Fibroblast of skin of back (primary cell): ENCODE data around the gene MTA3.

Experiments
- DNase-seq: peaks from one replicate; pipeline ENCODE4 v3.0.0-alpha.2; 2013

The MTA3 gene

GRCh38 chr2:42741140-42741539 is 172.7 kb downstream of the MTA3 start:
- DNase-seq, result no peak

GRCh38 chr2:42742740-42743658 is 174.6 kb downstream of the MTA3 start:
- DNase-seq, result no peak

- no peak for DNase-seq
These were observed 175.2 kb downstream of the MTA3 start for GRCh38 chr2:42743659-42743990.

DNA sequence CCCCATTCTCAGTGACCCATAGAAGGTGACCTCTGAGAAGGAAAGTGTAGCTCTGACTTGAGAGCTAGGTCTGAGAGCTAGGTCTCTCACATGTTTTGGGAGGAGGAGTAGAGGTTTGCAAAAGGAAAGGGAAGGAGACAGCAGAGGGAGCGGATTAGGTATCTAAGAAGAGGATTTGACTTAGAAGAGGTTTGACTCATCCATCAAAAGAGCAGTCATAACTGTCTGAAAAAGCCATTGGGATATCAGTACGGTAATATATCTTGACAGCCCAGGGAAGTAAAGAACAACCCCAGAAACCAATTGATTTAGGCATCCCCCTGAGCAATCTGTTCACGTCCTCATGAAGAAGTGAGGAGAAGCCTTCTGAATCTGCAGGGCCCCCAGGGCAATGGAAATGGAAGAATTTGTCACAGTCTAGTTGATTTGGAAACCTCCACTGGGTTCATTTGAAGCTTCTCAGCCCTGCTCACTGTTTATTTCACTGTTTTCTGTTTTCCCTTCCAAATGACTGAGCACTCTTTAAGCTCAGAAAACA is 176.2 kb downstream of the MTA3 start:
- no peak for DNase-seq

GRCh38 chr2:42747422-42747821 is 179.0 kb downstream of the MTA3 start:
- no peak for DNase-seq

DNA sequence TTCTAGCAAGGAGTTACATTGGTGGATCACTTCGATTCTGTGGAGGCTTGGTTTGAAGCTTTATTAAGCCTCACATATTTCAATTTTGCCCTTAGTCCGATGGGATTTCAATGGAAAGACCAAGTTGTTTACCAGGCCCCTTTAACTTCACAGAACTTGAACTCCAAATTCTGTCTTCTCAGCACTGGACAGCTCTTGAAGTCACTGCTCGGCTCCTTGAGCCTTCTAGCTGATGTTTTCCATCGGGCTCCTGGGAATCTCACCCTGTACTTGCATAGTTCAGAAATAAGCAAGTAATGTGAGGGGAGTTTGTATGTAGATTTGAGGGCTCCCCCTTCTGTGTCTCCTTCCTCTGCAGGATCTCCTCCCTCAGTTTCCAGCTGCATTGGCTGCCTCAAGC is 180.4 kb downstream of the MTA3 start:
- DNase-seq, result no peak

- DNase-seq, result no peak
These were observed 183.9 kb downstream of the MTA3 start for GRCh38 chr2:42752314-42752713.

- no peak for DNase-seq
These were observed 184.7 kb downstream of the MTA3 start for GRCh38 chr2:42752816-42753813.

- no peak for DNase-seq
These were observed 185.8 kb downstream of the MTA3 start for GRCh38 chr2:42754021-42754775.

- no peak for DNase-seq
These were observed 186.3 kb downstream of the MTA3 start for GRCh38 chr2:42754776-42755140.

DNA sequence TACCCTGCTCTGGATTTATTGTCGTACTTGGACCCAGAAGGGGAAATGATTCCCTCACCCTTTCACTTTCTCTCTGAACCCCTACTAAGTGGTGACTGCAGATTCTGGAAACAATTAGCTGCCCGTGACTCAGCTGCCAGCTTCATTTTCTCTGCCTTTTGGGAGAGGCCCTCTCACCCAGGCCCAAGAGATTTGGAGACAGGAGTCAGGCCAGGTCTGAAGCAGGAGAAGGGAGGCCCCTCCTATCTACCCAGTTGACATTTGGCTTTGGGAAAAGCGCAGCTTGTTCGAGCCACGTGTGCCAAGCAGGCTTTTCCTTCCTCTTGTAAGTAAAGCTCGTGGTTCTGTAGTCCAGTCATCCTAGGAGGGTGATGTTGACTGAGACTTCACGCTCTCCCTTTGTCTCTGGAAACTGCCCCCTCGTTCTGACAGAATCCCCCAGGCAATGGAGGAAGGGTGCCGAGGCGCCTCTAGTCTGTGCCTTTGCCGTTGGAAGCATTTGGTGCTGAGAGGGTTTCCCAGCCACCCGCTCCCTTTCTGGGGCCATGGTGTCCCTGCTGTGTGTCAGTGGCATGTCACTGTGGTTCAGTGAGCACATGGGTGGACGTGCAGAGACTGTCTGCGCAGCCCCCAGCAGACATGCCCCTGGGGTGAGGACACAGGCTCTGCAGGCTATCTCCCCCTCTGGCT is 186.9 kb downstream of the MTA3 start:
- DNase-seq, result peak; percentile 55

GRCh38 chr2:42756150-42756775 is 187.8 kb downstream of the MTA3 start:
- DNase-seq, result no peak

GRCh38 chr2:42756966-42757513 is 188.6 kb downstream of the MTA3 start:
- DNase-seq, result no peak

- DNase-seq, result no peak
These were observed 189.7 kb downstream of the MTA3 start for GRCh38 chr2:42757981-42758740.

- DNase-seq, result no peak
These were observed 190.3 kb downstream of the MTA3 start for GRCh38 chr2:42758751-42759150.

DNA sequence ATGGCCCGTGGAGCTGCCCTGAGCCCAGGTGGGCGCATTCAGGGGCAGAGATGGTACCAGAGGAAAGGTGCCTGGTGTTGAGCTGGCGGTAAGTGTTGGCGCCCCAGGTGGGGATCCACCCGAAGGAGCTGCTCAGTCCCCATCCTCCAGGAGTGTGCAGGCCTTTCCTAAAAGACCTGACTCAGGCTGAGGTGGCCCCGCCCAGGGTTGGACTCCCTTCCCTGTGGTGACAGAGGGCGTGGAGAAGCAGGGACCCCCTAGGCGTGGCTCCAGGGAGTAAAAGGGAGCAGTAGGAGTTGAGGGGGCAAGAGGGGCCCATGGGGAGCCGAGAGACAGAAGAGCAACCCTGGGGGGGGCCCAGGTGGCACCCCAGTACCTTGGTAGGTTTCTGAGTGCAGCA is 193.1 kb downstream of the MTA3 start:
- no peak for DNase-seq

- no peak for DNase-seq
These were observed 193.7 kb downstream of the MTA3 start for GRCh38 chr2:42762155-42762554.

DNA sequence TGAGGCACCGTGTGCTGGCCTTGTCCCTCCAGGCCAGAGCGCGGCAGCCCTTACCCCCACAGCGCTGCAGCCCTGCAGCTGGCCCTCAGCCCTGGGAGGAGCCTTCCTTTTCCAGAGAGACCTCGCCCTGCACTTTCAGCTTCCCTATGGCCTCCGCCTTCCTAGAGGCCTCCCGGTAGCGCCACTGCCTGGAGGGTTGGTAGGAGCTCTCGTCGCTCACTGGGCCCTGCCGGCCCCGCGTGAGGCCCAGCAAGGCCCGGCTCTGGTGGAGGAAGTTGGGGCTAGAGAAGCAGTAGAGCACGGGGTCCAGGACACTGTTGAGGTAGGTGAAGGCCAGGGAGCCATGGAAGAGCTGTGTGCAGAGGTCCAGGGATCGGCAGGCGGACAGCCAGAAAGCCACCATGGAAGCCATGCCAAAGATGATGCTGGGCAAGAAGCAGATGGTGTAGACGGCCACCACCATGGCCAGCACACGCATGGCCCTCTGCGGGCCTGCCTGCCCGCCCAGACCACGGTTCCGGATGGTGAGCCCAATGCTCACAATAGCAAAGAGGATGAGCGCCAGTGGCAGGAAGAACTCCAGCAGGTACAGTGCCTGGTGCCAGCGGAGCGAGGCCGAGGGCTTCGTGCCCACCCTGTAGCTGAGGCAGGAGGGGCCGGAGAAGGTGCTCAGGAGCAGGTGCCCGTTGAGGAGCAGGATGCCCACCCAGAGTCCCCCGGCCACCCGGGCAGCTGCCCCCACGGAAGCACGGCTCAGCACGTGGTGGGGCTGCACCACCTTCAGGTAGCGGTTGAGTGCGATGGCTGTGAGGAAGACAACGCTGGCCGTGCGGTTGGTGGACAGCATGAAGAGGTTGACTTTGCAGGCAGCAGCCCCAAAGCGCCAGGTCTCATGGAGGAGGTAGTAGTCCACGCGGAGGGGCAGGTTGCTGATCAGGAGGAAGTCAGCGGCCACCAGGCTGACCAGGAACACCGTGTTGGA is 194.7 kb downstream of the MTA3 start:
- no peak for DNase-seq

GRCh38 chr2:42764096-42764495 is 195.7 kb downstream of the MTA3 start, which contains the start of gene OXER1:
Gene OXER1 (minus strand): TSS chr2:42764135. CDS start chr2:42764062, 73 bp downstream.
- no peak for DNase-seq
